Thymus (tissue), 11 donors: ENCODE measurements around the gene ASAP2. TPM values are rescaled to one million over a fixed set of nuclear protein-coding genes. Genes with fewer than 3 reads are reported as not detected.

Experiments
- DNase-seq, 9 donors: peaks; one replicate each; pipeline ENCODE4 v3.0.0-alpha.2; 2013; ENCODE audit warnings: low spot score in 9 of 9, low read depth in 6 of 9, missing footprints in 1 of 9
- H3K27ac ChIP-seq, 2 donors: one replicate each; pipeline ENCODE4 v1.5.1; 2013; ENCODE audit warnings: control low read depth in 1 of 2, low read depth in 1 of 2, low read length in 1 of 2, mild to moderate bottlenecking in 1 of 2, moderate library complexity in 1 of 2
- H3K27me3 ChIP-seq, 2 donors: one replicate each; pipeline ENCODE4 v1.5.1; 2013; ENCODE audit warnings: low read length in 1 of 2; ENCODE audit not compliant: control insufficient read depth in 2 of 2, insufficient read depth in 1 of 2
- H3K36me3 ChIP-seq, 2 donors: one replicate each; pipeline ENCODE4 v1.5.1; 2013; ENCODE audit warnings: low read length in 1 of 2, mild to moderate bottlenecking in 1 of 2, moderate library complexity in 1 of 2; ENCODE audit not compliant: control insufficient read depth in 2 of 2, insufficient read depth in 2 of 2
- H3K4me1 ChIP-seq, 2 donors: one replicate each; pipeline ENCODE4 v1.5.1; 2013; ENCODE audit warnings: low read length in 2 of 2; ENCODE audit not compliant: control insufficient read depth in 2 of 2, insufficient read depth in 2 of 2
- H3K4me3 ChIP-seq, 2 donors: one replicate each; pipeline ENCODE4 v1.5.1; 2013; ENCODE audit warnings: low read length in 2 of 2, control low read depth in 1 of 2, mild to moderate bottlenecking in 1 of 2
- H3K9me3 ChIP-seq, 2 donors: one replicate each; pipeline ENCODE4 v1.5.1; 2013; ENCODE audit warnings: low read length in 1 of 2, mild to moderate bottlenecking in 1 of 2; ENCODE audit not compliant: control insufficient read depth in 2 of 2, insufficient read depth in 1 of 2
- WGBS: extraction: QIAGEN DNeasy Blood & Tissue Kit; methylation state at CpG from one replicate; pipeline ENCODE4 v1.1.7; 2013; 5-methylcytosine and 5-hydroxymethylcytosine counted together
- polyA plus RNA-seq: library from polyadenylated mRNA; stranded (reverse); fragments of 200-250 nt; gene quantifications from one replicate; pipeline ENCODE4 v1.2.3, GENCODE V29; 2013
- total RNA-seq: library from RNA; stranded (reverse); fragments of 120-200 nt; gene quantifications from one replicate; pipeline ENCODE4 v1.2.4, GENCODE V29; 2013
- donor health status: healthy.

Gene ASAP2
- total and polyA plus RNA-seq, 2 donors, result 3.3 to 6.7 TPM

DNA sequence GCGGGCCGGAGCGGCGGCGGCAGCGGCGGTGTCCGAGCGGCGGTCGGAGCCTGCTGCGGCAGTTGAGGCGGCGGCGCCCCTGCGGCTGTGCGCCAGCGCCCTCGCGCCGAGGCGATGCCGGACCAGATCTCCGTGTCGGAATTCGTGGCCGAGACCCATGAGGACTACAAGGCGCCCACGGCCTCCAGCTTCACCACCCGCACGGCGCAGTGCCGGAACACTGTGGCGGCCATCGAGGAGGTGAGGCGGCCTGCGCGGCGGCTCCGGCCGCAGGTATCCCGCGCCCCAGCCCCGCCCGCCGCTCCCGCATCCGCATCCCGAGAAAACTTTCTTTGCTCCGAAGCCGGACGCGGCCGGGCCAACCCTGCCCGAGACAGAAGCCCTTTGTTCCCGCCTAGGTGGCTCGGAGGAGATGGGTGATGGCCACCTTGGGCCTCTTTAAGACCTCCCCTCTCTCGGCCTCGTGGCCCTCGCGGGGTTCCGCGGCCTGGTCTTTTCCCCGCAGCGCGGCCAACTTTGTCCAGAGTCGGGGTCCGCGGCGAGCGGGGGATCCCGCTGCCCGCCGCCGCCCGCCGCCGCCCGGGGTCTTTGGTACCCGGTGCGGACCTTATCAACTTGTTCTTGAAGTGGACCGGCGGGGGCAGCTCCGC, 504 bp downstream of the ASAP2 start:
- Histone ChIP-seq H3K36me3 (no peaks in the 10 kb centered on the region), H3K4me3 (peak overlapping the region; percentile 29 to 72), H3K27ac (peak overlapping the region in 1 of 2 donors; percentile 42), H3K4me1 (peaks cover 6 to 10% of the 10 kb centered on the region in 2 donors), H3K27me3 (peaks cover 31 to 35% of the 10 kb centered on the region in 2 donors), H3K9me3 (no peaks in the 10 kb centered on the region)
- peak in 1 of 9 donors; percentile 9 for DNase-seq
- 1% methylated on average over 84 of the region's 84 CpGs for WGBS

DNA sequence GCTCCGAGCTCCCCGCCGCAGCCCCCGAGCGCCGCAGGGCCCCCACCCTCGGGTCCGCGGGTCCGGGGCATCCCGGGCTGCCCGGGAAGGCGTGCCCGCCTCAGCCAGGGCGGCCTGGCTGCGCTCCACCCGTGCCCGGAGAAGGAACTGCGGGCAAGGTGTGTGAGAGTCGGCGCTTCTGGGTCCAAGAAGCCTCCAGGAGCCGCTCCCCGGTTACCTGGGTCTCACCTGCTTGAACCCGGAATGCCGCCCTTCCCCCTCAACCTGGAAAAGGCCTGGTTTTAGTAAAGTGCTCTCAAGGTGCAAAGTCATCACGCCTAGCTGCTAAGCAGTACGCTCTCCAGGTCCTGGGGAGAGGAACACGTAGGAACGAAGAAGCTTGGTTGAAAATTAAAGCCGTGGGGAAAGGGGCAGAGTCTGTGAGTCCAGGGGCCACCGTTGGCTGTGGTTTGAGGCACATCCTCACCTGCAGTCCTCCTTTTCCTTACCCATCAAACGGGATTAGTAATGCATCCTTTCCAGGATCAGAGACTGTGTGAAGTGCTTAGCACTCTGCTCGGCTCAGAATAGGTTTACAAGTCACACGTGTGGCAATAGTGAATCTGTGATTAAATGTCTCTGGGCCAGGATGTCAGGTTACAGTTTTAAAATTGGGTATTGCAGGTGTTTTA, 1.2 kb downstream of the ASAP2 start:
- Histone ChIP-seq H3K4me3 (peak overlapping the region; percentile 20 to 72), H3K4me1 (peaks cover 6 to 11% of the 10 kb centered on the region in 2 donors), H3K27ac (no peak overlapping the region)

DNA sequence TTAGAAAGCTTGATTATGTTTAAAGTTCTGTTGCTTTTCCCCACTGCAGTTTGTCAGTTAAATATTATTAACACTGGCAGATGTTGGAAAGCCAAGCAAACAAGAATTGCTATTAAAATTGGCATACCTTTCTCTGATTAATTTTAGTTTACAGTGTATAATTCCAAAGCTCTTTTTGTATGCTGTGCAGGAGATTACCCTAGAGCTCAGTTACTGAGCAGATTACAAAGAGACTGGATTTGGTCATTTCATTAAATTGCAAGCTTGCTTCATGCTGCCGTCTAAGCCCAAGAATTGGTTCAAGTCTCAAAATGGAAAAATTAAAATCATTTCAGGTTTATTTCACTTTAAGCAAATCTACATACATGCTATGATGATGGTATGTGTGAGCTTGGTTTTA, 2.3 kb downstream of the ASAP2 start:
- Histone ChIP-seq H3K4me3 (no peak overlapping the region), H3K4me1 (peaks cover 6 to 11% of the 10 kb centered on the region in 2 donors), H3K9me3 (no peaks in the 10 kb centered on the region), H3K27ac (no peak overlapping the region), H3K36me3 (no peaks in the 10 kb centered on the region), H3K27me3 (peaks cover 33 to 35% of the 10 kb centered on the region in 2 donors)
- no peak for DNase-seq
- WGBS, result 94% methylated on average over 1 of the region's 1 CpG

More for the DNA sequence above, 1.2 kb downstream of the ASAP2 start:
- Histone ChIP-seq H3K27me3 (peaks cover 33 to 35% of the 10 kb centered on the region in 2 donors), H3K9me3 (no peaks in the 10 kb centered on the region), H3K36me3 (no peaks in the 10 kb centered on the region)
- peak in 1 of 9 donors; percentile 39 for DNase-seq
- 3% methylated on average over 34 of the region's 34 CpGs for WGBS

DNA sequence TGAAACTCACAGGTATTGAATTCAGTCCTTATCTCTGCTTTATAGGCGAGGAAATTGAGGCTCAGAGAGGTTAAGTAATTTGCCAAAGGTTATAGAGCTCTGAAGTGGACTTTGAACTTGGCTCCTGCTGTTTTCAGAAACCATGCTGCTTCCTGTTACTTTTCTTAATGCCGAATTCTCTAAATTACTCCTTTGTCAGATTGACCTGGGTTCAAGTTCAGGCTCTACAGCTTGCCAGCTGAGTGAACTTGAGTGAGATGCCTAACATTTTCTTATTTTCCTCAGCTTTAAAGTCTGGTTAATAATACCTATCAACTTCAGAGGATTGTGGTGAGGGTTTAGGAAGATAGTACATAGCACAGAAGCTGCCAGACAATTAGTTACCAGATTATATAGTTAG, 3.4 kb downstream of the ASAP2 start:
- no peak overlapping the region for H3K4me3 ChIP-seq
- H3K27me3 ChIP-seq, result peaks cover 30 to 35% of the 10 kb centered on the region in 2 donors
- 91% methylated on average over 2 of the region's 2 CpGs for WGBS
- DNase-seq, result no peak
- H3K36me3 ChIP-seq, result no peaks in the 10 kb centered on the region
- no peaks in the 10 kb centered on the region for H3K9me3 ChIP-seq
- peaks cover 6 to 11% of the 10 kb centered on the region in 2 donors for H3K4me1 ChIP-seq
- H3K27ac ChIP-seq, result no peak overlapping the region

DNA sequence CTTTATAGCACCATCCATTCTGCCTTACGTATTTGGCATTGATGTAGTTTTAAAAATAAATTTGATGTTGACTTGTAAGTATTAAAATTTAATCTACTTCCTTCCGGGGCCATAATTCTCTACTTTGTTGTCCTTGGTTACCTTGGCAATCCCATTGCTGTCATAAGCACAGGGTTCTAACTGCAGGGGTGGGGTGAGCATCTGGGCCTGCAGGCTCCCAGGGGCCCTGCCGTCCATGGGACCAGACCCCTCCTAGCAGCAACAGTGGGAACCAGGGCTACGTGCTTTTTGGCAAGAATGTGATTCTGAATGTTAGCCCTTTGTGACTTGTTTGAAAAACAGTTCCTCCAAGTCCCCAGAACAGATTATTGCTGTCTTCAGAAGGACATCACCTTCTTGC, 4.9 kb downstream of the ASAP2 start:
- peaks cover 23% of the 10 kb centered on the region in 2 donors for H3K27me3 ChIP-seq
- no peak for DNase-seq
- H3K27ac ChIP-seq, result no peak overlapping the region
- H3K9me3 ChIP-seq, result no peaks in the 10 kb centered on the region
- H3K4me3 ChIP-seq, result no peak overlapping the region
- H3K36me3 ChIP-seq, result no peaks in the 10 kb centered on the region
- 93% methylated on average over 4 of the region's 4 CpGs for WGBS
- peaks cover 3 to 6% of the 10 kb centered on the region in 2 donors for H3K4me1 ChIP-seq

DNA sequence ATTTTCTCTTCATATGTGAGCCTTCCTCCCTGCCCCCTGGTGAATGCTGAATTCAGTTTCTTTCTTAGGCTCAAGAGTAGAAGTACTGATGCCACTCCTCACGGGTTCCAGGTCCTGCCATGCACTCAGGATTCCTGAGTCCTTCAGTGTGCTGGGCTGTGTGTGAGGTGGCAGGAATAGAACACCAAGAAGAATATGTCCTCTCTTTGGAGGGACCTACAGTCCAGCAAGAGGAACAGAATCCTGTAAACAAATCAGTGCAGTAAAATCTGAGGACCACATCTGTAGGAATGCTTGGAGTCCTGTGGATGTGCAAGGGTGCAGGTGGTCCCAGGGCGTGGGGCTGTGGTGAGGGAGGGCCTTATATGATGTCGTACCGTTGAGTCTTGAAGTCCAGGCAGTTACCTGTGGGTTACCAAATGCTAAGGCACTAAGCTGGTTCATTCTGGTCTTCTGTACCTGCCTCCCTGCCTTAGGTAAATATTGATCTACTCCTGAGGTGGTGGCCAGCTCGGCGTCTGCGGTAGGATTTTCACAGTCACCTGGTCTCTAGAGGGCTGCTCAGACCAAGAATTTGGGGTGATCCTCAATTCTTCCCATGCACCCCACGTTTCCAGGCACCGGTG, 5.5 kb downstream of the ASAP2 start:
- H3K36me3 ChIP-seq, result no peaks in the 10 kb centered on the region
- H3K27me3 ChIP-seq, result peaks cover 17 to 20% of the 10 kb centered on the region in 2 donors
- H3K9me3 ChIP-seq, result no peaks in the 10 kb centered on the region
- peaks cover under 1 to 6% of the 10 kb centered on the region in 2 donors for H3K4me1 ChIP-seq
- no peak for DNase-seq
- 97% methylated on average over 9 of the region's 9 CpGs for WGBS
- H3K4me3 ChIP-seq, result no peak overlapping the region
- H3K27ac ChIP-seq, result no peak overlapping the region

DNA sequence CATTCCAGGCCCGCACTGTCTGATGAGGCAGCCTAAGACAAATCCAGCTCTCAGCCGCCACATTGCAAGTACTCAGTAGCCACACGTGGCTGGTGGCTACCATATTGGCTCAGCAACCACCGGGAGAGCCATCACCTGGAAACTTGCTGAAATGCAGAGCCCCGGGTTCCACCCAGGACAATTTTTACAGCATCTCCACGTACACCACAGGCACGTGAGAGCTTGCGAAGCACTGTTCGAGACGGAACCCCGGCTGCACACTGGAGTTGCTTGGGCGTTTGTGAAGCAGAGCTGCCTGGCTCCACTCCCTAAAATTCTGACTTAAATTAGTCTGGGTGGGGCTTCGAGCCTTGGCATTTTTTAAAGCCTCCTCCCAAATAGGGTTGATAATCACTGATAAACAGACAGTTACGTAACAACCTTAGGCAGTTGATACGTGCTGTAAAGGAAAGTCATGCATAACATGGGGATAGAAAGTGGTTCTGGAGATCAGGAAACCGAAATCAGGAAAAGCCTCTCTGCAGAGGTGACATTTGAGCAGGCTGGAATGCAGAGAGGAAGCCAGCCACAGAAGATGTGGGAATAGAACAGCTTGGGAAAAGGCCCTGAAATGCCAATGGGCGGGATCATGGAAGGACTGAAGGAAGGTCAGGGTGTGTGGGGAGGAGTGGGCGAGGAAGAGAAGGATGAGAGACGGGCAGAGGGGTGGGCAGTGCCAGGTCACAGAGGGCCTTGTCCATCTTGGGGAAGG, 6.2 kb downstream of the ASAP2 start:
- 94% methylated on average over 19 of the region's 19 CpGs for WGBS
- Histone ChIP-seq H3K27me3 (peaks cover 10 to 13% of the 10 kb centered on the region in 2 donors), H3K9me3 (no peaks in the 10 kb centered on the region), H3K4me3 (no peak overlapping the region), H3K36me3 (no peaks in the 10 kb centered on the region), H3K27ac (no peak overlapping the region), H3K4me1 (peaks cover 0 to 4% of the 10 kb centered on the region in 2 donors)
- DNase-seq, result no peak

DNA sequence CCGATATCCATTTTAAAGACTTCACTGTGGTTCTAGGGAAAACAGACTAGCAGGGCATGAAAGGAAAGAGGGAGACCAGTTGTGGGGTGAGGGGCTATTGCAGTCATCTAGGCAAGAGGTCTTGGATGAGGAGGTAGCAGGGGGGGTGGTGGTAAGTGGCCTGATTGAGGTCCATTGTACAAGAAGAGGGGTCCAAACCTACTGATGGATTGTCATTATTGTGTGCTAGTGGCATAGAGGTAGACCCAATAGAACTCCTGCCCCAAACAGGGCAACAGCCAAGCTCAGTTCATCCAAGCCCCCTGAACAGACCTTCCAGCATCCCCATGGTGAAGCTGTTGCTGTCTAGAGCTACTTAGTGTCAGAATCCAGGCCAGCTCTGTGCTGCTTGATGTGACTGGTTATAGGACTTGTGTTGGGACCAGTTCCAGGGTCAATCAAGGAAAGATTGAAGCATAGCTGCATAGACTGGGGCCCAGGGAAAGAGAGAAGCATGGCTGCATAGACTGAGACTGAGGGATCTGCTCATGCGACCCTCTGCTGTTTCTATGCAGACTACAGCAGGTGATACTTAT, 7.0 kb downstream of the ASAP2 start:
- Histone ChIP-seq H3K4me1 (peaks cover 0 to 2% of the 10 kb centered on the region in 2 donors), H3K9me3 (no peaks in the 10 kb centered on the region), H3K36me3 (no peaks in the 10 kb centered on the region), H3K27ac (no peak overlapping the region), H3K4me3 (no peak overlapping the region), H3K27me3 (peaks cover 7 to 8% of the 10 kb centered on the region in 2 donors)
- WGBS, result 100% methylated on average over 2 of the region's 2 CpGs
- DNase-seq, result no peak
